WTC11 (cell line): ENCODE measurements around the gene HLA-DOB. TPM values are rescaled to one million over a fixed set of nuclear protein-coding genes. Genes with fewer than 3 reads are reported as not detected.

Experiments
- ARID4B ChIP-seq: sonication (generic); formaldehyde crosslinking; IDR thresholded peaks from 2 replicates; pipeline ENCODE4 v1.8.0; 2023; ENCODE audit warnings: missing genetic modification reagents, mild to moderate bottlenecking, borderline replicate concordance
- ATF2 ChIP-seq: sonication (generic); formaldehyde crosslinking; IDR thresholded peaks from 2 replicates; pipeline ENCODE4 v1.8.1; 2022; ENCODE audit warnings: low read depth, missing genetic modification reagents, borderline replicate concordance
- ATF6 ChIP-seq: sonication (generic); formaldehyde crosslinking; IDR thresholded peaks from 2 replicates; pipeline ENCODE4 v1.8.1; 2023; ENCODE audit warnings: mild to moderate bottlenecking, missing genetic modification reagents
- CDX4 ChIP-seq: fragments of 250-450 bp; sonication (Bioruptor Pico); IDR thresholded peaks from 2 replicates; pipeline ENCODE4 v1.9.0; 2021; ENCODE audit warnings: moderate library complexity, mild to moderate bottlenecking, inconsistent platforms, borderline replicate concordance
- EMX1 ChIP-seq: fragments of 250-450 bp; sonication (Bioruptor Pico); IDR thresholded peaks from 2 replicates; pipeline ENCODE4 v1.8.0; 2021; ENCODE audit warnings: mild to moderate bottlenecking
- FOXP1 ChIP-seq: sonication (generic); formaldehyde crosslinking; IDR thresholded peaks from 2 replicates; pipeline ENCODE4 v1.8.0; 2022; ENCODE audit warnings: missing genetic modification reagents, mild to moderate bottlenecking, moderate library complexity, borderline replicate concordance
- GRHL2 ChIP-seq: fragments of 250-450 bp; sonication (Bioruptor Pico); IDR thresholded peaks from 2 replicates; pipeline ENCODE4 v1.8.0; 2022; ENCODE audit warnings: mild to moderate bottlenecking, moderate library complexity; ENCODE audit not compliant: insufficient replicate concordance, severe bottlenecking
- KAT7 ChIP-seq: sonication (generic); formaldehyde crosslinking; IDR thresholded peaks from 2 replicates; pipeline ENCODE4 v1.8.1; 2023; ENCODE audit warnings: missing genetic modification reagents, mild to moderate bottlenecking, borderline replicate concordance
- MXD4 ChIP-seq: fragments of 250-450 bp; sonication (Bioruptor Pico); IDR thresholded peaks from 2 replicates; pipeline ENCODE4 v1.8.0; 2021; ENCODE audit warnings: mild to moderate bottlenecking, moderate library complexity, borderline replicate concordance
- NFE2L1 ChIP-seq: sonication (generic); formaldehyde crosslinking; IDR thresholded peaks from 2 replicates; pipeline ENCODE4 v1.8.1; 2023; ENCODE audit warnings: missing genetic modification reagents
- PRDM15 ChIP-seq: sonication (generic); formaldehyde crosslinking; IDR thresholded peaks from 2 replicates; pipeline ENCODE4 v1.8.0; 2022; ENCODE audit warnings: missing genetic modification reagents
- SOX15 ChIP-seq: fragments of 250-450 bp; sonication (Bioruptor Pico); IDR thresholded peaks from 2 replicates; pipeline ENCODE4 v1.9.0; 2021; ENCODE audit warnings: mild to moderate bottlenecking
- SP1 ChIP-seq: sonication (generic); formaldehyde crosslinking; conservative IDR thresholded peaks from 2 replicates; pipeline ENCODE4 v1.8.1; 2022; ENCODE audit warnings: missing genetic modification reagents
- STAT6 ChIP-seq: sonication (generic); formaldehyde crosslinking; conservative IDR thresholded peaks from 2 replicates; pipeline ENCODE4 v1.8.1; 2023; ENCODE audit warnings: mild to moderate bottlenecking, low read depth, missing genetic modification reagents, moderate library complexity
- ZBTB43 ChIP-seq: sonication (generic); formaldehyde crosslinking; IDR thresholded peaks from 2 replicates; pipeline ENCODE4 v1.8.1; 2023; ENCODE audit warnings: mild to moderate bottlenecking, missing genetic modification reagents
- ZNF263 ChIP-seq: sonication (generic); formaldehyde crosslinking; IDR thresholded peaks from 2 replicates; pipeline ENCODE4 v1.8.1; 2022; ENCODE audit warnings: low read depth, mild to moderate bottlenecking, moderate library complexity, missing genetic modification reagents
- ZNF416 ChIP-seq: fragments of 250-450 bp; sonication (Bioruptor Pico); IDR thresholded peaks from 2 replicates; pipeline ENCODE4 v1.9.0; 2021; ENCODE audit warnings: mild to moderate bottlenecking, inconsistent platforms
- ZNF423 ChIP-seq: fragments of 250-450 bp; sonication (Bioruptor Pico); IDR thresholded peaks from 2 replicates; pipeline ENCODE4 v2.1.2; 2022; ENCODE audit warnings: mild to moderate bottlenecking, moderate library complexity
- ZSCAN18 ChIP-seq: fragments of 250-450 bp; sonication (Bioruptor Pico); IDR thresholded peaks from 2 replicates; pipeline ENCODE4 v2.1.2; 2022; ENCODE audit warnings: mild to moderate bottlenecking, moderate library complexity
- total RNA-seq: library from RNA; stranded (reverse); gene quantifications from 3 replicates; pipeline ENCODE4 v1.2.3, GENCODE V29; 2021

Gene HLA-DOB
- total RNA-seq, 1 experiment from 2014 or later, result 0.15 TPM

- TF ChIP-seq CDX4 (CRISPR knock-in tag) (no peak), ATF6 (CRISPR knock-in tag) (no peak), MXD4 (no peak), SP1 (CRISPR knock-in tag) (peak; percentile 88), SOX15 (CRISPR knock-in tag) (no peak), ZSCAN18 (no peak), PRDM15 (no peak), ZNF263 (CRISPR knock-in tag) (peak; percentile 27; the same call in 1 of the 2 replicates), FOXP1 (CRISPR knock-in tag) (peak; percentile 50; the same call in 1 of the 2 replicates), ZNF416 (CRISPR knock-in tag) (no peak), KAT7 (no peak), ZBTB43 (CRISPR knock-in tag) (0 out of 2 replicates have a peak, but pooled peaks have one; percentile 35), ARID4B (peak; percentile 35; the same call in 1 of the 2 replicates), EMX1 (CRISPR knock-in tag) (no peak), NFE2L1 (CRISPR knock-in tag) (no peak), STAT6 (CRISPR knock-in tag) (no peak), ZNF423 (no peak; the same call in 1 of the 2 replicates), GRHL2 (no peak), ATF2 (no peak)
These were observed 37.0 kb upstream of the HLA-DOB start, which contains the start of the genes PSMB9 and TAP1 (continued) for GRCh38 chr6:32853541-32854375.
